Putamen (tissue), 1 donor: Measurements from ENCODE around the gene PPP4R4.

Source experiments
- DNase-seq: peaks from one replicate; pipeline ENCODE4 v3.0.0-alpha.2; 2016; ENCODE audit warnings: low spot score

The PPP4R4 gene

DNA sequence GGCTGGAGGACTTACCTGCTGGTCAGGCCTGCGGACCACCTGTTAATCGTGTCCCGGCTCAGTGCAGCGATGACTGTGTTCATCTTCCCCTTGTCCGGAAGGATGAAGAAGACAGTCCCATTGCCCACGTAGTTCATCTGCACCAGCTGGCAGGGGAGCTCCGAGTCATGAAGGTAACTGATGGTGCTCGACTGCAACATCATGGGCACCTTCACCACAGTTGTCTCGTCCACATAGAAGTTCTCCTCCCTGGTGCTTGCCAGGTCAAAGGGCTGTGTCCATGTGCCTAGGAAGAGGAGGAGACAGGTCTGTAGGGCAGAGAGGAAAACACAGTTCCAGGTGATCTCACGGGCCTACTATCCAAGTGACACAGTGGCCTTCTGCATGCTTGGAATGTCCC lies 135.6 kb downstream of the PPP4R4 start:
- DNase-seq = no peak

DNA sequence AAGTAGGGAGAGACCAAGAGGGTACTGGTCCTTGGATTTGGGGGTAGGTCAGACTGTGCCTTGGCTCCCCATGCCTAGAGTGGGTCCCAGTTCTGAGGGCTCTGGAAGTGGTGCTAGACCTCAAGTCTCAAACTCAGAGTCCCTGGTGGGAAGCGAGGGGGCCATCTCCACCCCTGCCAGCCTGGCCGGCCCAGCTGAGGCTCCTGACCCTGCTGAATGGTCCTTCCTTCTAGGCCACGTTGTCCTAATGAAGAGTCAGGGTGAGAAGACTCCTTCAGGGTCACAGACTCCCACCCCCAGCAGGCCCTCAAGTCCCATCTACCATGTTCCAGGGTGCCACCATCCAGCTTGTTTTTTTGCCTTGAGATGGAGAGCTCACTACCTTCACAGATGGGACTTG lies 136.1 kb downstream of the PPP4R4 start:
- DNase-seq = no peak

DNA sequence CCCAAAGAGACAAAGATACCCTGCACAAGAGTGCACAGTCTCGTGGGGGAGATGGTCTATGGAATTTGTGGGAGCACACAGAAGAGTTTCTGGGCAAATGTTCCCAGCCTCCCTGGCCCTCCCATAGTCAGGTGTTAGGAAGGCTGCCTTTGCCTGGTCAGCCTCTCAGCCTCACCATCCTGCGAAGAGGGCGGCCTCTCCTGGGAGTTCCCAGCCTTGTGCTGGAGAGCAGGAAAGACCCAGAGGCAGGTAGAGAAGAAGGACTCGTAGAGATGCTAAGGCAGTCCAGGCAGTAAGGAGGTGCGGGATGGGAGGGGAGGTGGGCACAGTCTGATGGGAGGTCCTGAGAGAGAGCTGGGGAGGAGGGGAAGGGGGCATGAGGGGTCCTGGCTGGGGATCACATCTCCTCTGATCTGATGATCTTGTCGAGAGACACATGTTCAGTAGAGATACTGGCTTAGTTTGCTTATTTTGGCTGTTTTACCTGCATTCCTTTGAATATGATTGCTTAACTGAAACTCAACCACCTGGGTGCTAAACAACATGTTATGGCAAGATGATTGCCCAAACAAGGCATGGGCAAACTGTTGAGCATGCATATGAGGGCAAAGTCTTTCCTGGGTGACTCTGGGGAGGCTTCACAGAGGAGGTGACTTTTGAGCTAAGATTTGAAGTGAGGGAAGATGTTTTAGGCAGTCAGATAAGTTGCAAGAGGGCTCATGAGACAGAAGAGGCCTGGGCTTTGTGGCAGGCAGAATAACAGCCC lies 138.5 kb downstream of the PPP4R4 start:
- DNase-seq = no peak

DNA sequence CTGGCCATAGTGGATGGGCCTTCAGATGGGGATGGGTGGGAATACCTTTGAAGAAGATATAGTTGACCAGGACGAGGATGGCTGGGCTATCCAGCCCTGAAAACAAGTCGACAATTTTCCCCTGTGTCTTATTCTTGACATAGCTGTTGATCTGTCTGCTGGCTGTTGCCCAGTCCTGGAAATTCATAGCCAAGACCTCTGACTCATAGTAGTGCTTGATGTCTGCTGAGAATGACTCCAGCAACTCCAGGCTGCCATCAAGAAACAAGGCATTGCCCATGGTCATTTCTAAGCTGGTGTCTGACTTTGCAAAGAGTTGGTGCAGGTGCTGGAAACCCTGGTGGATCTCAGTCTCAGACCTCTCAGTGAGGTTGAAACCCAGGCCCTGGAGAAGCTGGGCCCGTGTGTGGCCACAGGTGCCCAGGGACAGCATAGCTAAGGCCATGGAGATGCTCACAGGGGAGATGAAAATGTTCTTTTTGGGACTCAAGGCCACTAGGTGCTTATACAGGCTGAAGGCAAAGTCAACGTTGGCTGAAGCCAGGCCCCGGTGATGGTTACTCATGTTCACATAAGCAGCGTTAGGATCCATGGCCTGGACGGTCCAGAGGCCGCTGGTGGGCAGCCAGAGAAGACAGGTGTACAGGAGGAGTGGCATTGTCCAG lies 140.0 kb downstream of the PPP4R4 start:
- no peak for DNase-seq

DNA sequence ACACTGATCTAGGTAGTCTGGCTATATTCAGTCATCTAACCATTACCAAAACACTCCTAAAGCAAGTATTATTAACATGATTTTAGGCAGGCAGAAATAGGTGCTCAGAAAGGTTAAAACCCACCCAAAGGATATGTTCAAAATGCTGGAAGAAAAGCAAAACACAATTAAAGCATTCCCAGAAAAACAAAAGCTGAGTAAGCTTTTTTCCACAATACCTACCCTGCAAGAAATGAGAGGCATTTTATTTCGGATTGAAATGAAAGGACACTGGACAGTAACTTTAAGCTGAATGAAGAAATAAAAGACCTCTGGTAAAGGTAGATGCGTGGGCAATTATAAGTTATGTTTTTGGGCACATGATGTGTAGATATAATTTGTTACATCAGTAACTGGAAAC lies 140.8 kb downstream of the PPP4R4 start:
- no peak for DNase-seq

DNA sequence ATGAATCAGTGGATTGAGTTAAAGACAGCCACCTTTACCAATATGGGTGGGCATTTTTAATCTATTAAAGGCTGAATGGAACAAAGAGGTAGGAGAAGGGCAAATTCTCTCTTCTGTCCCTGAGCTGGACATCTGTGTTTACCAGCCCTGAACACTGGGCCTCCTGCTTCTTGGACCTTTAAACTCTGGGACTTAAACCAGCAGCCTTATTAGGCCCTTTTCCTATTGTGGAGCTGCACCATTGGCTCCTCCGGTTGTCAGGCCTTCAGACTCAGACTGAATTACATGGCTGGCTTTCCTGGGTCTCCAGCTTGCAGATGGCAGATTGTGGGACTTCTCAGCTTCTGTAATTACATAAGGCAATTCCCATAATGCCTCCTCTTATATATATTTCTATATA lies 142.6 kb downstream of the PPP4R4 start:
- DNase-seq = no peak

DNA sequence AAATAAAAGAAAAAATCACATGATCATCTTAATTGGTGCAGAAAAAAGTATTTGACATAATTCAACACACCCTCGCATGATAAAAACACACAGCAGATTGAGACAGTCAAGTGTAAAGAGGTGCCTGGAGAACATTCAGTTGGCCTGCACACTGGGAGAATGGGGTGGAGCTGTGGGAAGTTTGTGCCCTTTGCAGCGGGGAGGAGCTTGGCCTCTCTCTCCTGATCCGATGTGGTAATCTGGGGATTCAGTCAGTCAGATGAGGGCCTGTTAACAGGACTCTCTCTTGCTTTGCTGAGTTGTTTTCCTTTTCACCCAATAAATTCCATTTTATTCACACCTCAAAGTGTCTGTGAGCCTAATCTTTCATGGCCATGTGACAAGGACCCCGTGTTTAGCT lies 143.1 kb downstream of the PPP4R4 start:
- DNase-seq = no peak

DNA sequence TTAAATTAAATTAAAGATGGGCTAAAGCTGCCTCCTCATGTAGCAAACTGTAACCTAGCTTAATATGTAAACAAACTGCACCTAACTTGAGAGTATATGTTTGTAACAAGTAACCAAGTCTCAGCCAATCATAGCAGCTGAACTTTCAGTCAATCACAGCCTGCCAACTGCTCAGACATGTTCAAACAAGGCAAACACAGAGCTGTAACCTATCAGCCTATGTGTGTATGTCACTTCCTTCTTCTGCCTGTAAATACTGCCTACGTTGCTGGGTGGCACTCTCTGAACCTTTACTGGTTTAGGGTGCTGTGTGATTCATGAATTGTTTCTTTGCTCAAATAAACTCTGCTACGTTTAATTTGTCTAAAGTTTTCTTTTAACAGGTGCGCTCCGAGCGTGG lies 146.1 kb downstream of the PPP4R4 start:
- DNase-seq = no peak

DNA sequence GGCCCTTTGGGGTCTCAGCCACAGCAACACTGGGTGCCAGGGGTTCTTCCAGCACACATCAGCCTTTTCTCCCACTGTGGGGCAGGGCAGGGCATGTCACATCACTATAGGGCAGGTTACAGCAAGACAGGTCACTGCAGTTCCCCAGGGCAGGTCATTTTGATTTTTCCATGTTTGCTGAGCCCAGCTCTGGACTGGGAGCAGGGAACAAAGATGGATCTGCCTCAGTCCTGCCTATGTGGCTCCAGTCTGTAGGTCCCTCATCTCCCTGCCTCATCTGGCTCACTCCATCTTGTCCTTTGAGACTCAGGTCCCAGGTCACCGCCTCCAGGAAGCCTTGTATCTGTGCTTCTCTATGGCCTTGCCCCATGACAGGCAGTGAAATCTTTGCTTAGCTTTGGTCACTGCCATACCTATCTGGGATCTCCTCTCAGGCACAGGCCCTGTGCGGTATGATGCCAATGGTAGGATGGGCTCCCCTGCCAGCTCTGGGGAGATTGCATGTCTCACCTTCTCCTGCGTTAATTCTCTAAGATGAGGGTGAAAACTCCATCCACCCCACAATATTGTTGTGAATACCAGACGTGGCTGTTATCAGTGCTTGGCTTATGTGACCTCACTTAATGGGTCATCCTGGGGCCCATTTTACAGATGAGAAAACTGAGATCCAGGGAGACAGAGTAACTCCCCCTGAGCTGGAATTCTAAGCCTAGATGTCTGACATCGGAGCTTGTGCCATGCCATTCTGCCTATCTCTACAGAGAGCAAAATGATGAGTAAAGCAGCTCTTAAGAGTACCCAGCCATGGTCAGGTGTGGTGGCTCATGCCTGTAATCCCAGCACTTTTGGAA lies 147.5 kb downstream of the PPP4R4 start:
- no peak for DNase-seq

GRCh38 chr14:94322648-94323570 lies 148.8 kb downstream of the PPP4R4 start, which contains the start of gene SERPINA6:
Gene SERPINA6 (minus strand): TSS chr14:94323336. CDS start chr14:94314648, 8,688 bp downstream.
- DNase-seq = no peak

DNA sequence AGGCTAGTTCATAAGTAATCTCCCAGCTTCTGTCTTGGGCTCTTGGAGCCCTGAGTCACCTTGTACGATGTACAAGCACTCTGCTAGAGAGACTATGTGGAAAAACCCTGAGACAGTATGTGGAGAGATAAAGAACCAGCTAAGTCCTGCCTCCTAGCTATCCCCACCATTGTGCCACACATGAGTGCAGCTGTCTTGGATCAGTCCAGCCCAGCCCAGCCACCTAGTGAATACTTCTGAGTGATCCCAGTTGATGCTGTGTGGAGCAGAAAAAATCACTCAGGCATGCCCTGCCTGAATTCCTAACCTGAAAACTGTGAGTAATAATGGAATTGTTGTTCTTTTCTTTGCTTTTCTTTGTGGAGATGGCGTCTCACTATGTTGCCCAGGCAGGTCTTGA lies 154.1 kb downstream of the PPP4R4 start:
- no peak for DNase-seq
